Measurements from ENCODE around the gene TSPAN33. TPM values are rescaled to one million over a fixed set of nuclear protein-coding genes. Genes with fewer than 3 reads are reported as not detected.
A peak's percentile ranks its signal among the peaks of the same experiment; 100 is the strongest.

The TSPAN33 gene
- total RNA-seq, 1 donor from 2014 or later = 6.2 TPM

GRCh38 chr7:129150199-129150996 is 5.9 kb downstream of the TSPAN33 start:
- DNase-seq (peak; percentile 66), ATAC-seq (peak; percentile 63)
- Histone ChIP-seq H3K36me3 (no peaks in the 10 kb centered on the region), H3K4me1 (no peaks in the 10 kb centered on the region), H3K4me3 (no peak overlapping the region), H3K27me3 (peaks cover 35% of the 10 kb centered on the region), H3K9me3 (no peaks in the 10 kb centered on the region), H3K27ac (no peak overlapping the region)
- intact Hi-C loops (cut with DNase I) = no loop called here
- TF ChIP-seq CTCF (IDR thresholded peaks at IDR 0.05) = no peak

- Histone ChIP-seq H3K27ac (no peak overlapping the region), H3K9me3 (no peaks in the 10 kb centered on the region), H3K4me1 (no peaks in the 10 kb centered on the region), H3K36me3 (no peaks in the 10 kb centered on the region), H3K4me3 (no peak overlapping the region), H3K27me3 (peaks cover 14% of the 10 kb centered on the region)
- TF ChIP-seq CTCF (IDR thresholded peaks at IDR 0.05) = no peak
- ATAC-seq = no peak
- no peak for DNase-seq
- intact Hi-C loops (cut with DNase I) = no loop called here
Measured at GRCh38 chr7:129157651-129158050, 13.1 kb downstream of the TSPAN33 start.

GRCh38 chr7:129159539-129159938 is 15.0 kb downstream of the TSPAN33 start:
- H3K36me3 ChIP-seq = no peaks in the 10 kb centered on the region
- intact Hi-C loops (cut with DNase I) = no loop called here
- no peak for DNase-seq
- peaks cover 28% of the 10 kb centered on the region for H3K27me3 ChIP-seq
- no peak for ATAC-seq
- H3K4me1 ChIP-seq = no peaks in the 10 kb centered on the region
- H3K27ac ChIP-seq = no peak overlapping the region
- H3K4me3 ChIP-seq = no peak overlapping the region
- no peaks in the 10 kb centered on the region for H3K9me3 ChIP-seq
- TF ChIP-seq CTCF (IDR thresholded peaks at IDR 0.05) = no peak

GRCh38 chr7:129160161-129160905 is 15.8 kb downstream of the TSPAN33 start:
- TF ChIP-seq CTCF (IDR thresholded peaks at IDR 0.05) = no peak
- no peaks in the 10 kb centered on the region for H3K36me3 ChIP-seq
- ATAC-seq (peak; percentile 88), DNase-seq (no peak)
- H3K27me3 ChIP-seq = peaks cover 28% of the 10 kb centered on the region
- intact Hi-C loops (cut with DNase I) = loop anchor here (10.0 kb wide), 1 partner anchor 54 kb away; no protein-coding TSS in a partner anchor
- H3K9me3 ChIP-seq = no peaks in the 10 kb centered on the region
- no peak overlapping the region for H3K27ac ChIP-seq
- no peaks in the 10 kb centered on the region for H3K4me1 ChIP-seq
- no peak overlapping the region for H3K4me3 ChIP-seq

- Histone ChIP-seq H3K4me1 (no peaks in the 10 kb centered on the region), H3K36me3 (no peaks in the 10 kb centered on the region), H3K9me3 (no peaks in the 10 kb centered on the region), H3K27me3 (peaks cover 28% of the 10 kb centered on the region), H3K4me3 (no peak overlapping the region), H3K27ac (no peak overlapping the region)
- DNase-seq = no peak
- no peak for ATAC-seq
- intact Hi-C loops (cut with DNase I) = loop anchor here (10.0 kb wide), 1 partner anchor 53 kb away; no protein-coding TSS in a partner anchor
- no peak for TF ChIP-seq CTCF (IDR thresholded peaks at IDR 0.05)
Measured at GRCh38 chr7:129161524-129162225, 17.2 kb downstream of the TSPAN33 start.
